AG04449 (cell line): ENCODE measurements around the gene LHFPL6.

ENCODE experiments used
- CTCF ChIA-PET: fragments of 350-600 bp; formaldehyde crosslinking; extraction: SDS; loops from one replicate; lab custom pipeline; 2021; ENCODE audit warnings: antibody characterized with exemption; lab: Yijun Ruan, JAX
- POLR2A ChIA-PET: fragments of 400-600, 350-600 bp; formaldehyde crosslinking; extraction: SDS; loops from one replicate; lab custom pipeline; 2020; ENCODE audit warnings: antibody characterized with exemption, inconsistent platforms; lab: Yijun Ruan, JAX
- DNase-seq: peaks from one replicate; pipeline ENCODE4 v3.0.0-alpha.2; 2010; ENCODE audit warnings: low read depth, low spot score
- H3K4me3 ChIP-seq: 2 replicates; pipeline ENCODE4 v1.5.1; 2011; ENCODE audit warnings: low read depth, mild to moderate bottlenecking, control low read depth, low read length
- TF ChIP-seq, protein P1 (sequence below): IDR thresholded peaks from one replicate; pipeline ENCODE4 v1.5.1; 2011; ENCODE audit warnings: mild to moderate bottlenecking, moderate library complexity, low read length, control low read depth, inconsistent platforms; ENCODE audit not compliant: insufficient read depth; ENCODE audit errors: missing control alignments

Gene LHFPL6

DNA sequence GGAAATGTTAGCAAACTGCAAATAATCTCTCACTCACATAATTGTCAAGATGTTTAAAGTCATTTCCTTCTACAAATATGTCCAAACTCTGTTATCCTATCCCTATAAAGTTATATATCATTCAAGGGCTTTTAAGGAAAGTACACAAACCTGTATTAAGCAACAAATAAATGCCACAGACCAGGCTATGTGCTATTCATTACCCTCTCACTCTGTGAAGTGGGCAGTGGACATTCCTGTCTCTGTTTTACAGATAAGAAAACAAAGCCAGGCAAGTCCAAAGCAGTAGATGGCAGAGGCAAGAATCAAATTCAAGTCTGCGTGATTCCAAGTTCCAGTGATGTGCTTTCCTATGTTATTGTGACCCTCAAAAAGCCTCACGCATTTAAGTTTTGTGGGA lies 140.6 kb downstream of the LHFPL6 start:
- H3K4me3 ChIP-seq, result no peak overlapping the region
- ChIA-PET POLR2A (no interaction called here), CTCF (interaction anchor here (1.9 kb wide), 1 partner anchor 47 kb away, joined by 5 read pairs; no protein-coding TSS in a partner anchor)
- no peak for DNase-seq
- TF ChIP-seq, protein P1, sequence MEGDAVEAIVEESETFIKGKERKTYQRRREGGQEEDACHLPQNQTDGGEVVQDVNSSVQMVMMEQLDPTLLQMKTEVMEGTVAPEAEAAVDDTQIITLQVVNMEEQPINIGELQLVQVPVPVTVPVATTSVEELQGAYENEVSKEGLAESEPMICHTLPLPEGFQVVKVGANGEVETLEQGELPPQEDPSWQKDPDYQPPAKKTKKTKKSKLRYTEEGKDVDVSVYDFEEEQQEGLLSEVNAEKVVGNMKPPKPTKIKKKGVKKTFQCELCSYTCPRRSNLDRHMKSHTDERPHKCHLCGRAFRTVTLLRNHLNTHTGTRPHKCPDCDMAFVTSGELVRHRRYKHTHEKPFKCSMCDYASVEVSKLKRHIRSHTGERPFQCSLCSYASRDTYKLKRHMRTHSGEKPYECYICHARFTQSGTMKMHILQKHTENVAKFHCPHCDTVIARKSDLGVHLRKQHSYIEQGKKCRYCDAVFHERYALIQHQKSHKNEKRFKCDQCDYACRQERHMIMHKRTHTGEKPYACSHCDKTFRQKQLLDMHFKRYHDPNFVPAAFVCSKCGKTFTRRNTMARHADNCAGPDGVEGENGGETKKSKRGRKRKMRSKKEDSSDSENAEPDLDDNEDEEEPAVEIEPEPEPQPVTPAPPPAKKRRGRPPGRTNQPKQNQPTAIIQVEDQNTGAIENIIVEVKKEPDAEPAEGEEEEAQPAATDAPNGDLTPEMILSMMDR, result no peak

- CTCF ChIA-PET, result interaction anchor here (1.9 kb wide), 1 partner anchor 46 kb away, joined by 5 read pairs; no protein-coding TSS in a partner anchor
- peak; percentile 16 for DNase-seq
- no peak overlapping the region for H3K4me3 ChIP-seq
- TF ChIP-seq, protein P1, result no peak
- POLR2A ChIA-PET, result interaction anchor here (0.5 to 0.6 kb wide), 2 partner anchors 48 to 69 kb away, joined by 3 to 4 read pairs; no protein-coding TSS in a partner anchor
Observed at GRCh38 chr13:39461685-39462266, 141.2 kb downstream of the LHFPL6 start.

DNA sequence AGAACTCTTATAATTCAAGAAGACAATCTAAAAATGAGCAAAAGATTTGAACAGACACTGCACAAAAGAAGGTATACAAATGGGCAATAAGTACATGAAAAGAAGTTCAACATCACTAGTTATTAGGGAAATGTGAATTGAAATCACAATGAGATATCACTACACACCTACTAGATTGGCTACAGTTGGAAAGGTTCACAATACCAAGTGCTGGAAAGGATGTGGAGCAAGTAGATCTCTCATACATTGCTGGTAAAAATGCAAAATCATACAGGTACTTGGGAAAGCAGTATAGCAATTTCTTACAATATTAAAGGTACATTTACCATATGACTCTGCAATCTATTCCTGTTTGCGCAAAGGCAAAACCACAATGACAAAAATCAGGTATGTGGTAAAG lies 145.7 kb downstream of the LHFPL6 start:
- DNase-seq, result no peak
- no peak overlapping the region for H3K4me3 ChIP-seq
- ChIA-PET CTCF (no interaction called here), POLR2A (no interaction called here)
- TF ChIP-seq, protein P1, result no peak

- no peak overlapping the region for H3K4me3 ChIP-seq
- no peak for DNase-seq
- ChIA-PET POLR2A (no interaction called here), CTCF (interaction anchor here (1.2 to 1.3 kb wide), 2 partner anchors 13 to 145 kb away, joined by 3 read pairs; no protein-coding TSS in a partner anchor)
- TF ChIP-seq, protein P1, result no peak
Observed at GRCh38 chr13:39455521-39456175, 147.3 kb downstream of the LHFPL6 start.

DNA sequence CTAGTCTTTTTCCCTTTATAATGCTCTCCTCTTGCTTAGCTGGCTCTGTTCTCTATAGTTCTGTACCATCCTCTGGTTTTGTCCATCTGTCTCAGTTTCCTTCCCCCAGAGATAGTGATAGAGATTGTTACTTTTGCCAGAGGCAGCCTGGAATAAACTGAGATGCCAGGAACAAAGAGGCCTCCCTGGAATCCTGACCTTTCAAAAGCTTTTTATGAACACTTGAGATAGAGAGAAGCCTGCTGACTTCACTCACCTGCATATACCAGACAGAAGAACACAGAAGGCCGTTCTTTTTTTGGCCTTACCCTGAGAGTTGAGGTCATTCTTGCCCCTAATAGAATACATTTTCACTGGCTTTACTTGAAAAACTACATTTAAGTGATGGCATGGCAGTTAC lies 150.2 kb downstream of the LHFPL6 start:
- H3K4me3 ChIP-seq, result no peak overlapping the region
- DNase-seq, result no peak
- ChIA-PET CTCF (interaction anchor here (0.7 kb wide), 1 partner anchor 162 kb away, joined by 3 read pairs; no protein-coding TSS in a partner anchor), POLR2A (no interaction called here)
- TF ChIP-seq, protein P1, result no peak

DNA sequence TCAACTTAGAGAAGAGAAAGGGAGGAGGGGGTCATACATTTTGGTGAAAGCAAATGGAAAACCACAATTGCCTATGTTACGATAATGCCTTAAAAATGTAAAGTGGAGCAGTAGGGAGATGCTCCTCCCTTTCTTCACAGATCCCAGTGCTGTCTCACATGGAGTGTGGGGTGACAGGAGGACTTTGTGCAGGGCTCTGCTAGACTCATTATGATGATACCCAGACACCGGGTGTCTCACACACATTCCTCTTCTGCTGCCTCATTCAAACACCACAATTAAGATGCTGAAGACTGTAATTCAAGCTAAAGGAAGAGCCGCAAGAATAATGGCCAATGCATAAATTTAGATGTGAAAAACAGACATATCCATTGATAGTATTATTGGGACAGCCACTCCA lies 150.6 kb downstream of the LHFPL6 start:
- no peak overlapping the region for H3K4me3 ChIP-seq
- ChIA-PET CTCF (interaction anchor here (0.7 kb wide), 1 partner anchor 163 kb away, joined by 3 read pairs; no protein-coding TSS in a partner anchor), POLR2A (no interaction called here)
- DNase-seq, result peak; percentile 10
- TF ChIP-seq, protein P1, result no peak
